Nephron (organoid): ENCODE results near the gene ZBTB4.

ENCODE experiments used
- H3K27ac Mint-ChIP-seq, 3 experiments: 2 replicates each; pipeline ENCODE4 v1.8.0; 2020; ENCODE audit warnings: mixed read lengths in 3 of 3, mild to moderate bottlenecking in 2 of 3, moderate library complexity in 1 of 3
- H3K27me3 Mint-ChIP-seq: 2 replicates; pipeline ENCODE4 v1.8.0; 2021; ENCODE audit warnings: low read depth, mild to moderate bottlenecking, moderate library complexity, mixed read lengths
- H3K36me3 Mint-ChIP-seq: 2 replicates; pipeline ENCODE4 v1.8.0; 2020; ENCODE audit warnings: low read depth, mixed read lengths
- H3K4me1 Mint-ChIP-seq: 2 replicates; pipeline ENCODE4 v1.8.0; 2020; ENCODE audit warnings: mixed read lengths
- H3K4me3 Mint-ChIP-seq, 3 experiments: 2 replicates each; pipeline ENCODE4 v1.8.0; 2020; ENCODE audit warnings: mild to moderate bottlenecking in 3 of 3, mixed read lengths in 3 of 3, moderate library complexity in 2 of 3
- H3K9me3 Mint-ChIP-seq: 2 replicates; pipeline ENCODE4 v1.8.0; 2020; ENCODE audit warnings: mixed read lengths
- CTCF ChIP-seq, 3 experiments: fragments of 200-600 bp; sonication (generic); IDR thresholded peaks; one replicate each; pipeline ENCODE4 v1.5.0; 2021; ENCODE audit warnings: antibody characterized with exemption in 3 of 3; ENCODE audit not compliant: unreplicated experiment in 3 of 3

The ZBTB4 gene

GRCh38 chr17:7440834-7441195, 38.6 kb downstream of the ZBTB4 start:
- Mint-ChIP-seq H3K36me3 (no peaks in the 10 kb centered on the region), H3K4me1 (peaks cover 67% of the 10 kb centered on the region), H3K4me3 (peak overlapping the region; percentile 97 to 99 (median 98)), H3K9me3 (no peaks in the 10 kb centered on the region), H3K27me3 (peaks cover 20% of the 10 kb centered on the region), H3K27ac (peak overlapping the region; percentile 97 to 99 (median 99))
- peak in 2 of 3 experiments; percentile 22 to 26 for TF ChIP-seq CTCF (IDR thresholded peaks at IDR 0.05; ENCODE audit: unreplicated experiment in 3 of 3)

GRCh38 chr17:7440113-7440833, 39.2 kb downstream of the ZBTB4 start:
- H3K4me3 Mint-ChIP-seq: peak overlapping the region; percentile 97 to 99 (median 98)
- no peaks in the 10 kb centered on the region for H3K9me3 Mint-ChIP-seq
- TF ChIP-seq CTCF (IDR thresholded peaks at IDR 0.05; ENCODE audit: unreplicated experiment in 3 of 3): no peak
- peak overlapping the region; percentile 97 to 99 (median 99) for H3K27ac Mint-ChIP-seq
- H3K4me1 Mint-ChIP-seq: peaks cover 65% of the 10 kb centered on the region
- no peaks in the 10 kb centered on the region for H3K36me3 Mint-ChIP-seq
- peaks cover 19% of the 10 kb centered on the region for H3K27me3 Mint-ChIP-seq

- Mint-ChIP-seq H3K4me3 (peak within 1 kb of the TSS; percentile 97 to 99 (median 98)), H3K36me3 (no peaks in the 10 kb centered on the region), H3K27ac (peak within 1 kb of the TSS; percentile 97 to 99 (median 99)), H3K4me1 (peaks cover 66% of the 10 kb centered on the region), H3K9me3 (no peaks in the 10 kb centered on the region), H3K27me3 (peaks cover 22% of the 10 kb centered on the region)
- TF ChIP-seq CTCF (IDR thresholded peaks at IDR 0.05; ENCODE audit: unreplicated experiment in 3 of 3): no peak
Measured at GRCh38 chr17:7439462-7440112, 39.8 kb downstream of the ZBTB4 start, which contains the start of gene FGF11. FGF11 (plus strand) TSS chr17:7439512; CDS start chr17:7439621, 109 bp downstream.

GRCh38 chr17:7438656-7439460, 40.6 kb downstream of the ZBTB4 start:
- TF ChIP-seq CTCF (IDR thresholded peaks at IDR 0.05; ENCODE audit: unreplicated experiment in 3 of 3): no peak
- H3K4me1 Mint-ChIP-seq: peaks cover 59% of the 10 kb centered on the region
- H3K36me3 Mint-ChIP-seq: no peaks in the 10 kb centered on the region
- peak overlapping the region; percentile 87 to 92 (median 91) for H3K4me3 Mint-ChIP-seq
- H3K27ac Mint-ChIP-seq: peak overlapping the region; percentile 82 to 90 (median 84)
- peaks cover 22% of the 10 kb centered on the region for H3K27me3 Mint-ChIP-seq
- H3K9me3 Mint-ChIP-seq: no peaks in the 10 kb centered on the region

GRCh38 chr17:7437950-7438614, 41.3 kb downstream of the ZBTB4 start:
- no peaks in the 10 kb centered on the region for H3K9me3 Mint-ChIP-seq
- H3K27me3 Mint-ChIP-seq: peaks cover 22% of the 10 kb centered on the region
- H3K27ac Mint-ChIP-seq: peak overlapping the region; percentile 89 to 97 (median 90)
- no peak for TF ChIP-seq CTCF (IDR thresholded peaks at IDR 0.05; ENCODE audit: unreplicated experiment in 3 of 3)
- no peaks in the 10 kb centered on the region for H3K36me3 Mint-ChIP-seq
- H3K4me3 Mint-ChIP-seq: peak overlapping the region; percentile 87 to 92 (median 91)
- H3K4me1 Mint-ChIP-seq: peaks cover 51% of the 10 kb centered on the region
